Amniotic stem cell (primary cell): ENCODE data around the gene EFEMP2.
A peak's percentile ranks its signal among the peaks of the same experiment; 100 is the strongest.
"Not testable (repeated sequence)": the region's sequence is repeated elsewhere in the genome, so short reads cannot be mapped to it uniquely, and the experiment has no call there.

Experiments
- DNase-seq: peaks from one replicate; lab custom pipeline; 2025; lab: John Stamatoyannopoulos, UW

Gene EFEMP2

DNA sequence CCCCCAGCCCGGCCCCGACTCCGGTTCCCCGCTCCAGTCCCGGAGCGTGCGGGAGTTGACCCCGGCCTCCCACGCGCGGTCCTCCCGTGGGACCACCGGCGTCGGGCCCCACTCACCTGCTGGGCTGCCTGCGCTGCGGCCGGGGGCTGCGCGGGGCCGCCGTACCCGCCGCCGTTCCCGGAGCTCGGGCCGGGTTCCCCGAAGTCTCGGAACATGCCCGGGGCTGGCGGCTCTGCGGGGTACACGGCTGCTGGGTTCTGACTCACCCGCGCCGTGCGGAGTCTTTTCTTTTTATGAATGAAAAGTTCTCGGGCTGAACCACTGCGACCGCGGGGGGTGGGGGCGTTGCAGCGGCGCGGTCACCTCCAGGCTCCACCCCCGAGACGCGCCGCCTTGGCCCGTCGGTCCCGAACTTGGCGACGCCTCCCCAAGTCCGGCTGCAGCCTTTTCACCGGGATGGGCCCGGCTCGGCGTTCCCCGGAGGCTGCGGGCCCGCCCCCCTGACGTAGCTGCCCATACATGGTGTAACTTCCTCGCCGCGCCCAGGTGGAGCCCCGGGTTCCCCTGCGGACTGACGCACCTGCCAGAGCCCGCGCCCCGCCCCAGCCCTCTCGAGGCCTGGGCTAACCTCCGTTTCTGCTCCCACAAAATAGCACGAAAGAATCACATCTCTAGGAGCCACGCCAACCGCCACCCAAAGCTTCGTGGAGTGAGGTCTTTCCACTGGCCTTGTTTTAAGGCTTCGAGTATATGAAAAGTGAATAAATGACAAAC, 27.7 kb upstream of the EFEMP2 start, which contains the start of gene FOSL1:
Gene FOSL1 (minus strand): TSS at position 264 of the 774 bp plus-strand sequence. CDS start 49 bp downstream, at position 215.
- peak; percentile 91 for DNase-seq

GRCh38 chr11:65899356-65900124, 26.9 kb upstream of the EFEMP2 start:
- peak; percentile 77 for DNase-seq

GRCh38 chr11:65898656-65899355, 26.2 kb upstream of the EFEMP2 start:
- DNase-seq, result no peak

DNA sequence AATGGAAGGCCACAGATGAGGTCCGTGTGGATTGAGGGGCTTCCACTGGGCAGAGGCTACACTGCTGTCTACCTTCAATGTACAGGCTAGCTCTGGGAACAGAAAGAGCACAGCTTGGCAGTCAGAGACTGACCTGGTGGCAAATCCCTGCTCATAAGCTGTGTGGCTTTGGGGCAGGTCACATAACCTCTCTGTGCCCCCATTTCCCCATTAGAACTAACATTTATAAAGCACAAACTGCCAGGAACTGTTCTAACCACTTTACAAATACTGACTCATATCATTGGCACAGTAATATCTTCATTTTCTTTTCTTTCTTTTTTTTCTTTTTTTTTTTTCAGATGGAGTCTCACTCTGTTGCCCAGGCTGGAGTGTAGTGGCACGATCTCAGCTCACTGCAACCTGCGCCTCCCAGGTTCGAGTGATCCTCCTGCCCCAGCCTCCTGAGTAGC, 24.4 kb upstream of the EFEMP2 start:
- DNase-seq, result no peak

- DNase-seq, result no peak
Measured at GRCh38 chr11:65896034-65896999, 23.7 kb upstream of the EFEMP2 start.

- no peak for DNase-seq
Measured at GRCh38 chr11:65895482-65895981, 22.9 kb upstream of the EFEMP2 start.

GRCh38 chr11:65894034-65894591, 21.5 kb upstream of the EFEMP2 start:
- no peak for DNase-seq

DNA sequence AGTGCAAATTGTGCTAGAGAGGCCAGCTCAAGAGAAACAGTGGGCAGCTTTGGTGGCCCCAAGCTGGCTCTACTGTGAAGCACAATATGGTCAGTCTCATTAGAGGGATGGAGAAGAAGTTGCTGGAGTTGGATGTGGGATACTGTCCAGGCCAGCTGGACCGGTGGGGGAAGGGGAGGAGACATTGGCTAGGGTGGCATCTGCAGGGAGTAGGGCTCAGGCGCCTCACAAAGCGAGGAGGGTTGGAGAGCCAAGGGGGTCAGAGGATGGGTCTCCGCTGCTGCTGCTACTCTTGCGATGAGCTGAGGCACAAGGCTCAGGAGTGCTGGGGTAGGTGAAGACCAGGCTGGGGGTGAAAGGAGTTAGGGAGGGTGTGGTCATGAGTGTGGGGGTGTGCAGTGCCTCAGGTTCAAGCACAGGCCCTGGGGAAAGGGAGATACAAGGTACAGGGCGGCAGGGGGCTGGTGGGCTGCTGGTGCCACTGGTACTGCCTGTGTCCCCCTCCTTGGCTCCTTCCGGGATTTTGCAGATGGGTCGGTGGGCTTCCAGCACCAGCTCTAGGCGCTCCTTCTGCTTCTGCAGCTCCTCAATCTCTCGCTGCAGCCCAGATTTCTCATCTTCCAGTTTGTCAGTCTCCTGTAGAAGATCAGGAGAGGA, 20.2 kb upstream of the EFEMP2 start:
- no peak for DNase-seq

DNA sequence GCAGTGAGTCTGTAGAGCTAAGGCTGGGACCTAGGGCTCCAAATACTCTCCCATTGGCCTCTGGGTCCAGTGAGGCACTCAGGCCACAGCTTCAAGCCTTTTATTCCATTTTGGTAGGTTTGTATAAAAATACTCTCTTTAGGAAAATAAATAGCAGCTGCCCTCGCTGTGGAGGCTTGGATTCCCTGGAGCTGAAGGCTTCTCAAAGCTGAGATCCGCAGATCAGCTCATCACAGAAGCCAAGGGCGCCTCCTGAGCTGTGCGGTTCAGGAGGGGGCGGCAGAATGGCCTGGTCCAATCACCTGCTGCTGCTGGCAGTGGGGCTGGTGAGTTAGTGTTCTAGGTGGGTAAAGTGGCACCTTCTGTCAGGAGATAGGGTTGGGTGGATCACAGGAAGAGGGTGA, 19.5 kb upstream of the EFEMP2 start:
- DNase-seq, result not testable (repeated sequence)

- no peak for DNase-seq
Measured at GRCh38 chr11:65891219-65892136, 18.9 kb upstream of the EFEMP2 start.

DNA sequence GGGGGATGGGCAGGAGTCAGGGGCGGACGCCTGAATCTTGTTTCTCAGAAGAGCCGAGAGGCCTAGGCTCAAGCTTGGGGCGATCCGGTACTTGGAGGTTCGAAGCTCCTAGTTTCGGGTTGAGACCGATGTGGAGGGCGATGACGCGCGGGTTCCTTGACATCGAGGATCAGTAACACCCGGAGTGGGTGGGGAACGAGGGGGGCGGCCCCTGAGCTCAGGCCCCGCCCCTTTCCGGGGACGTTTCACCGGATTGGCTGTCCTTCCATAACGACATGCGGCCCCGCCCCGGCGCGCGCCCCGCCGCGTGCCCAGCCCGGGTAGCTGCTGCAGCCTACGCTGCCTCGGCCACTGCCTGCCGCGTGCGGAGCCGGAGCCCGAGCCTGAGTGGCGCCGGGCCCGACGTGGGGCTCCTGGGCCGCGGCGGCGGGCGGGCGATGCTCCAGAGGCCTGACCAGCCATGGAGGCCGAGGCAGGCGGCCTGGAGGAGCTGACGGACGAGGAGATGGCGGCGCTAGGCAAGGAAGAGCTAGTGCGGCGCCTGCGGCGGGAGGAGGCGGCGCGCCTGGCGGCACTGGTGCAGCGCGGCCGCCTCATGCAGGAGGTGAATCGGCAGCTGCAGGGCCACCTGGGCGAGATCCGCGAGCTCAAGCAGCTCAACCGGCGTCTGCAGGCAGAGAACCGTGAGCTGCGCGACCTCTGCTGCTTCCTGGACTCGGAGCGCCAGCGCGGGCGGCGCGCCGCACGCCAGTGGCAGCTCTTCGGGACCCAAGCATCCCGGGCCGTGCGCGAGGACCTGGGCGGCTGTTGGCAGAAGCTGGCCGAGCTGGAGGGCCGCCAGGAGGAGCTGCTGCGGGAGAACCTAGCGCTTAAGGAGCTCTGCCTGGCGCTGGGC, 18.0 kb upstream of the EFEMP2 start, which contains the start of gene CCDC85B:
Gene CCDC85B (plus strand): TSS at position 350 of the 895 bp plus-strand sequence. CDS start 111 bp downstream, at position 461.
- DNase-seq, result peak; percentile 96

DNA sequence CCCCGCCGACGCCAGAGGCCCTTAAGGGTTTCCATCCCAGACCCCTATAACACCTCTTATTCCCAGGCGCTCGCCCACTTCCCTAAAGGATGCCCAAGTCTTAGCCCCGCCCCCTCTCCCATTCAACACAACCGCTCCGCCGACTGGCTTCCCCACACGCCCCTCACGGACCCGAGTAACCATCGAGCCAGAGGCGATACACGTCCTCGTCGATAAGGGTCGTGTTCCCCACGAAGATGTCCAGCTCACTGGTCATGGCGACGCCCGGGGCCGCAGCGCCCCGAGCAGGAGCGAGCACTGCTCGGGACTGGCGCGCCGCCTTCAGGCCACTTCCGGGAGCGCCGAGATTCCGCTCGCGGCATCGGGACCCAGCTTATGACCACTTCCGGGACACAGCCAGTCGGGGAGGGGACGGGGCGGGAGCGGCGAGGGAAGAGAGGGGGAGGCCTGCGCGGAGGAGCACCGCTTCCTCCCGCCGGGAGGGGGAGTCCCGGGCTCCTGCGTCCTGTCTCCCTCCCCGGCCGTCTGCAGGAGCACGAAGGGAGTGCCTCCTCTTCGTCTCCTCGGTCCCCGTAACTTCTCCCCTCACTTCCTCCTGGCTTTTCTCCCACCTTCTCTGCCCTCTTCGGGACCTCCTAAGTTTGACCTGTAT, 15.7 kb upstream of the EFEMP2 start, which contains the start of gene FIBP:
Gene FIBP (minus strand): TSS at position 309 of the 652 bp plus-strand sequence. CDS start 53 bp downstream, at position 256.
- peak; percentile 93 for DNase-seq

- DNase-seq, result no peak
Measured at GRCh38 chr11:65887723-65888162, 15.1 kb upstream of the EFEMP2 start.

GRCh38 chr11:65886826-65887722, 14.5 kb upstream of the EFEMP2 start:
- no peak for DNase-seq

DNA sequence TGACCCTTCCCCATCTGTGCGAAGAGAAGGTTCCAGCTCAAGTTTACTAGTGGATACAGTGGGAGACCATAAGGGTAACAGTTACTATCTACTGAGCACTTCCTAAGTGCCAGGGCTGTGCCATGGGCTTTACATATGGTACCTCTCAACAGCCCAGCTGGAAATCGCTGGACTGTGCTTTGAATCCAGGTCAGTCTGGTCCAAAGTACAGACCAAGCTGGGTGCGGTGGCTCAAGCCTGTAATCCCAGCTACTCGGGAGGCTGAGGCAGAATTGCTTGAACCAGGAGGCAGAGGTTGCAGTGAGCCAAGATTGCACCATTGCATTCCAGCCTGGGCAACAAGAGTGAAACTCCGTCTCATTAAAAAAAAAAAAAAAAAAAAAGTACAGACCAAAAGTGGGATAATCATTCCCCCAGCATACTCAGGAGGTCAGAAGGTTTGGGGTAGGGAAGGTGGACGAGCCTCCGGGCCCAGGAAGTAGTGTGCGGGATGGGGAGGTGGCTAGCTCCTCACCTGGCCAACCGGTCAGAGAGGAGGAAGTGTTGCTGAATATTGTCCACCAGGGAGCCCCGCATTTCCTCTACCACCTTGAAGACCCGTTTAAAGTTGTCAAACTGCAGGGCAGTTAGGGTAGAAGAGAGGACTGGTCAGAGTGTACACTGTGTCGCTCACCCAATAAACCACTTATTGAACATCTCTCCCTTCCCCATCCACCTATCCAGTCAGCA, 13.4 kb upstream of the EFEMP2 start:
- DNase-seq, result no peak
